ENCODE results near the gene TMEM59L. TPM values are rescaled to one million over a fixed set of nuclear protein-coding genes. Genes with fewer than 3 reads are reported as not detected.
A peak's percentile ranks its signal among the peaks of the same experiment; 100 is the strongest.

Gene TMEM59L
- total RNA-seq, 2 donors from 2014 or later: 3.2 to 6.5 TPM

DNA sequence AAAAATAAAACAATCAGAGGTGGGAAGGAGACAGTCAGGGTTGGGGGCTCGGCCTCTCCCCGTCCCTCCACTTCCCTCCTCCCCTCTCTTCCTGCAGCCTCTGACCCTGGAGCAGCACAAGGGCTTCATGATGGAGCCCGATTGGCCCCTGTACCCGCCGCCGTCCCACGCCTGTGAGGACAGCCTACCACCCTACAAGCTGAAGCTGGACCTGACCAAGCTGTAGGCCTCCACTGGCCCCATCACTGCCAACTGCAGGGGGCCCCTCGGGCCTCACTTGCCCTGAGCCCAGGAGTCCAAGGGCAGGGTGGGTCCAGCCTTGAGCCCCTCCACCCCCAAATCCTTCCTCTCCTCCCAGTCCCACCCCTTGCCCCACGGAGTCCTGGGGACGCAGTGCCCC lies 7.6 kb downstream of the TMEM59L start:
- Histone ChIP-seq H3K27me3 (replicated peaks; ENCODE audit: insufficient read depth) (no peaks in the 10 kb centered on the region), H3K9me3 (no peaks in the 10 kb centered on the region), H3K27ac (no peak overlapping the region), H3K4me3 (no peak overlapping the region), H3K36me3 (no peaks in the 10 kb centered on the region), H3K4me1 (ENCODE audit: control insufficient read depth in 1 of 2, low read depth in 2 of 2) (no peaks in the 10 kb centered on the region)
- TF ChIP-seq, protein P1, sequence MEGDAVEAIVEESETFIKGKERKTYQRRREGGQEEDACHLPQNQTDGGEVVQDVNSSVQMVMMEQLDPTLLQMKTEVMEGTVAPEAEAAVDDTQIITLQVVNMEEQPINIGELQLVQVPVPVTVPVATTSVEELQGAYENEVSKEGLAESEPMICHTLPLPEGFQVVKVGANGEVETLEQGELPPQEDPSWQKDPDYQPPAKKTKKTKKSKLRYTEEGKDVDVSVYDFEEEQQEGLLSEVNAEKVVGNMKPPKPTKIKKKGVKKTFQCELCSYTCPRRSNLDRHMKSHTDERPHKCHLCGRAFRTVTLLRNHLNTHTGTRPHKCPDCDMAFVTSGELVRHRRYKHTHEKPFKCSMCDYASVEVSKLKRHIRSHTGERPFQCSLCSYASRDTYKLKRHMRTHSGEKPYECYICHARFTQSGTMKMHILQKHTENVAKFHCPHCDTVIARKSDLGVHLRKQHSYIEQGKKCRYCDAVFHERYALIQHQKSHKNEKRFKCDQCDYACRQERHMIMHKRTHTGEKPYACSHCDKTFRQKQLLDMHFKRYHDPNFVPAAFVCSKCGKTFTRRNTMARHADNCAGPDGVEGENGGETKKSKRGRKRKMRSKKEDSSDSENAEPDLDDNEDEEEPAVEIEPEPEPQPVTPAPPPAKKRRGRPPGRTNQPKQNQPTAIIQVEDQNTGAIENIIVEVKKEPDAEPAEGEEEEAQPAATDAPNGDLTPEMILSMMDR (IDR thresholded peaks at IDR 0.05): no peak
- ATAC-seq (ENCODE audit: insufficient number of reproducible peaks, low FRiP score, low read depth) (no peak), DNase-seq (ENCODE audit: low spot score) (no peak)

DNA sequence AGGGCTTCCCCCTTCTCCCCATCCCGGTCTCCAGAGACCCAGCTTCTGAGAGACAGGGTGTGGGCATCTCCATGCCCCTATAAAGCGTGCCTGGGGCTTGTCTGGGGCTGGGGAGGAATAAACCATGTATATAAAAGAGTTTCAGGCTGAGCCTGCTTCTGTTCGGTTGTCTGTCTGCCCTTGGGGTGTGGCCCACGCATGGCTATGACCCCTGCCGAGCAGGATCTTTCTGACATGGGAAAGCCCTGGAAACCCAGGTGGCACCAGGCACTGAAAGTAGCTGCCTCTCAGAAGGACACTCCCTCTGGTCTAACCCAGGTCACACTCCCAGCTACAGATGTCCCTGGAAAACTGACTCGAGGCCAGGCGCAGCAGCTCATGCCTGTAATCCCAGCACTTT lies 8.2 kb downstream of the TMEM59L start:
- no peak overlapping the region for H3K27ac ChIP-seq
- DNase-seq (ENCODE audit: low spot score): no peak
- no peaks in the 10 kb centered on the region for H3K9me3 ChIP-seq
- no peaks in the 10 kb centered on the region for H3K36me3 ChIP-seq
- H3K4me3 ChIP-seq: no peak overlapping the region
- TF ChIP-seq, protein P1 (IDR thresholded peaks at IDR 0.05): no peak
- no peak for ATAC-seq (ENCODE audit: insufficient number of reproducible peaks, low FRiP score, low read depth)
- H3K4me1 ChIP-seq (ENCODE audit: control insufficient read depth in 1 of 2, low read depth in 2 of 2): no peaks in the 10 kb centered on the region
- H3K27me3 ChIP-seq (replicated peaks; ENCODE audit: insufficient read depth): no peaks in the 10 kb centered on the region

DNA sequence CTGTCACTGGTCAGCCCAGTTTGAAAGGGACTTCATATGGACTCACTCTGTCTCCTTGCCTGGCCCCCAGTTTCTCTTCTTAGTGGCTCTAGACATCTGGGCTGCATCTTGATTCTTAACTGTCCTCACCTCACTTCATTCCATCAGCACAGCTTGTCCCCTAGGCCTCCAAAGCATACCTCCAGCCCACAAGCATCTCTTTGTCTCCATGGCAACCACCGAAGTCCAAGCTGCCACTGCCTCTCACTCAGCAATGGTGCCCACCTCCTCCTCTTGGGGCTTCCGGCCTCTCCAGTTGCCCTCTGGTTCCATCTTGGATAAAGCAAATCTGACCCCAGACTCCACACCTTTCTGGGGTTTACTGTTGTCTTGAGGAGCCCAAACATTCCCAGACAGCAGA lies 14.2 kb downstream of the TMEM59L start:
- Histone ChIP-seq H3K36me3 (no peaks in the 10 kb centered on the region), H3K9me3 (no peaks in the 10 kb centered on the region), H3K27me3 (replicated peaks; ENCODE audit: insufficient read depth) (no peaks in the 10 kb centered on the region), H3K27ac (no peak overlapping the region), H3K4me3 (no peak overlapping the region), H3K4me1 (ENCODE audit: control insufficient read depth in 1 of 2, low read depth in 2 of 2) (peaks cover 0 to 14% of the 10 kb centered on the region in 2 donors)
- DNase-seq (ENCODE audit: low spot score): no peak
- no peak for ATAC-seq (ENCODE audit: insufficient number of reproducible peaks, low FRiP score, low read depth)
- TF ChIP-seq, protein P1 (IDR thresholded peaks at IDR 0.05): no peak

DNA sequence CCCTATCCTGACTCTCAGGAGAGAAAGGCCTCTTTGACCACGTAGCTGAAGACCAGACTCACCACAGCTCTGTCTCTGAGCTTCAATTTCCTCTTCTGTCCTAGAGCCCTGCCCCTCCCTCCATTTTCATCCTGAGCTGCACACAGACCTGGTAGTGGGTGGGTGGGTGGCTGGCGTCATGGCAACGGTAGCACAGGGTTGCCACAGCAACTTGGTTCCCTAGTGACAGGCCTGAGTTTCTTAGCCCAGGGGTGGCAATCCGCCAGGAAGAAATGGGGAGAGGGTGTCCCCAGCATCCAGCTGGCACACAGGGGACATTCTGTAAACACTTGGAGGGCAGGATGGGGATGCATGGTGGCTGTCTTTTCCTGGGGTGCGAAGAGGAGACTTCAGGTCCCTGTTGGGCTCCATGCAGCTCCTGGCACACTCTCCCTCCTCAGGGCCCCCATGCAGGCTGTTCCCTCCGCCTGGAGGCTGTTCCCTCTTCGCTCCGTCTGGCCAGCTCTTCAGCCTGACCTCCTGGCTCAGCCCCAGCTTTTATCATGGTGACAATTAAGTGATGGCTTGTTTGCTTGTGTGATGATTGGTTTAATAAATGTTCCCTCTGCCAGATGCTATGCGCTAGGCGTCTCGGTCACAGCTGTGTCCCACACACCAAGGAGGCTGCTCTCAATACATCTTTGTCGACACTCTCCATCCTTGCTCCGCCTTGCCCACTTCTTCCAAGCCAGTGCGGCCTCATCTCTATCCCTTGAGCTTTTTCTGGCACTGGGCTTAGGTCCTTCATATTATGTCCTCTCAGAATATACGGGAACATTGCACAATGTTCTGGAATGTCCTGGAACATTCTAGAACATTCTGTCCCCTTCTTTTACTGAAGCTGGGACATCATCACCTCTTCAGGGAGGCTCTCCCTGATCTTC lies 16.8 kb downstream of the TMEM59L start:
- TF ChIP-seq, protein P1 (IDR thresholded peaks at IDR 0.05): no peak
- no peaks in the 10 kb centered on the region for H3K27me3 ChIP-seq (replicated peaks; ENCODE audit: insufficient read depth)
- H3K36me3 ChIP-seq: no peaks in the 10 kb centered on the region
- ATAC-seq (ENCODE audit: insufficient number of reproducible peaks, low FRiP score, low read depth) (peak; percentile 15), DNase-seq (ENCODE audit: low spot score) (no peak)
- H3K9me3 ChIP-seq: no peaks in the 10 kb centered on the region
- H3K27ac ChIP-seq: no peak overlapping the region
- H3K4me3 ChIP-seq: no peak overlapping the region
- H3K4me1 ChIP-seq (ENCODE audit: control insufficient read depth in 1 of 2, low read depth in 2 of 2): peaks cover 0 to 14% of the 10 kb centered on the region in 2 donors

DNA sequence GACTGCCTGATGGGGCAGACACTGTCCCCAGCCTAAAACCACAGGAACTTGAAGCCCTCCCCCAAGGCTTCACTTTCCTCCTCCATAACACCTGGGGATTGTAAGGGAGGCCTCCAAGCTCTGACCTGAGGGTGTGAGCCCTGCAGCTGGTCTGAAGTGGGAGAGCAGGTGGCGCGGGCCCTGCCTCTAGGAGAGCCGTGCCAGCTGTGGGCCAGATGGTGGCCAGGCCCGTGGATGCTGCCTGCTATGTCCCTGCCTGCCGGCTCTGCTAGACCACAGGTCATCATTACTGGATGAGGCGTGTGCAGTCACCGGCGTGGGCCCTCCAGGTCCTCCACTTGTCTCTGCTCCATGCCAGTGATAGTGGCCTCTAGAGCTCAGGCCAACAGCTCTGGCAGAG lies 20.7 kb downstream of the TMEM59L start:
- Histone ChIP-seq H3K4me3 (no peak overlapping the region), H3K4me1 (ENCODE audit: control insufficient read depth in 1 of 2, low read depth in 2 of 2) (peaks cover 8 to 27% of the 10 kb centered on the region in 2 donors), H3K36me3 (no peaks in the 10 kb centered on the region), H3K9me3 (no peaks in the 10 kb centered on the region), H3K27ac (no peak overlapping the region), H3K27me3 (replicated peaks; ENCODE audit: insufficient read depth) (no peaks in the 10 kb centered on the region)
- DNase-seq (ENCODE audit: low spot score): no peak
- TF ChIP-seq, protein P1 (IDR thresholded peaks at IDR 0.05): no peak
- ATAC-seq (ENCODE audit: insufficient number of reproducible peaks, low FRiP score, low read depth): no peak

Data from thoracic aorta (tissue), 2 donors.